GM12875 (cell line): ENCODE data around the gene SPINK14.

Source experiments
- H3K4me3 ChIP-seq: one replicate; pipeline ENCODE4 v1.5.1; 2011; ENCODE audit warnings: low read depth, low read length, control low read depth
- TF ChIP-seq, protein P1 (sequence below): IDR thresholded peaks from 2 replicates; pipeline ENCODE4 v1.5.1; 2011; ENCODE audit warnings: low read depth, mild to moderate bottlenecking, control low read depth, inconsistent platforms, low read length, moderate library complexity, borderline replicate concordance; ENCODE audit not compliant: insufficient read depth

Gene SPINK14, protein sequence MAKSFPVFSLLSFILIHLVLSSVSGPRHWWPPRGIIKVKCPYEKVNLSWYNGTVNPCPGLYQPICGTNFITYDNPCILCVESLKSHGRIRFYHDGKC

DNA sequence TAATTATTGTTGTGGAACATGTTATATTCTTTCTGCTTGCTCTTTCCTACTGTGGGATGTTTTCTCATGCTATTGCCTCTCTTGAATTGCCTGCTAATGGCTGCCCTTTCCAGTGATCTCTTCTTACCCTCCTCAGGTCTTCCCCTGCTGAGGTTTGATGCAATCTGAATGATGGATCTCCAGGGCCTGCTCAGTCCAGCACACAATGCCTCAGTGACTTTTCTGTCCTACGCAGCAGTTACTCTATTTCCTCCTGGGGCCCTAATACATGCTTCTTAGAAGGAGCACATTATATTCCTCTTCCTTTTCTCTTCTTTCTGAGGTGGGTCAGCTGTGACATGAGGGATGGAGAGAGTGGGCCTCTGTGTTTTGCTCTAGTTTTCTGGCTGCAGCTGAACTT is at the start of gene SPINK14:
SPINK14 (plus strand) TSS at position 301 of the 400 bp plus-strand sequence. CDS start 1,187 bp downstream, outside the sequence.
- TF ChIP-seq, protein P1, sequence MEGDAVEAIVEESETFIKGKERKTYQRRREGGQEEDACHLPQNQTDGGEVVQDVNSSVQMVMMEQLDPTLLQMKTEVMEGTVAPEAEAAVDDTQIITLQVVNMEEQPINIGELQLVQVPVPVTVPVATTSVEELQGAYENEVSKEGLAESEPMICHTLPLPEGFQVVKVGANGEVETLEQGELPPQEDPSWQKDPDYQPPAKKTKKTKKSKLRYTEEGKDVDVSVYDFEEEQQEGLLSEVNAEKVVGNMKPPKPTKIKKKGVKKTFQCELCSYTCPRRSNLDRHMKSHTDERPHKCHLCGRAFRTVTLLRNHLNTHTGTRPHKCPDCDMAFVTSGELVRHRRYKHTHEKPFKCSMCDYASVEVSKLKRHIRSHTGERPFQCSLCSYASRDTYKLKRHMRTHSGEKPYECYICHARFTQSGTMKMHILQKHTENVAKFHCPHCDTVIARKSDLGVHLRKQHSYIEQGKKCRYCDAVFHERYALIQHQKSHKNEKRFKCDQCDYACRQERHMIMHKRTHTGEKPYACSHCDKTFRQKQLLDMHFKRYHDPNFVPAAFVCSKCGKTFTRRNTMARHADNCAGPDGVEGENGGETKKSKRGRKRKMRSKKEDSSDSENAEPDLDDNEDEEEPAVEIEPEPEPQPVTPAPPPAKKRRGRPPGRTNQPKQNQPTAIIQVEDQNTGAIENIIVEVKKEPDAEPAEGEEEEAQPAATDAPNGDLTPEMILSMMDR: no peak
- no peak within 1 kb of the TSS for H3K4me3 ChIP-seq

DNA sequence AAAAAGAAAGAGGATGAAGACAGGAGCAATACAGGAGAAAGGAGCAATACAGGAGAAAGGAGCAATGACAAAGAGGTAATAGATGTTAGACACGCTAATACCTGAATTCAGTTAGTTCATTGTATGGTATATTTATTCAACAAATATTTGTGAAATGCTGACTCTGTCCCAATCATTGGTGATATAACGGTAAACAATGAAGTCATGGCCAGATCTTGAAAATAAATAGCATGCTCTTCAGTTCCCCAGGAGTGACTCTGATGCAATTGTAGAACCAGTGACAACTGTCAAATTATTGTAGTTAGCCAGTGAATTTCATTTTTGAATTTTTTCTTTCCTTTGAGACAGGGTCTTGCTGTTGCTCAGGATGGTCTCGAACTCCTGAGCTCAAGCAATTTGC is 48.0 kb upstream of the SPINK14 start:
- no peak overlapping the region for H3K4me3 ChIP-seq
- TF ChIP-seq, protein P1: no peak

DNA sequence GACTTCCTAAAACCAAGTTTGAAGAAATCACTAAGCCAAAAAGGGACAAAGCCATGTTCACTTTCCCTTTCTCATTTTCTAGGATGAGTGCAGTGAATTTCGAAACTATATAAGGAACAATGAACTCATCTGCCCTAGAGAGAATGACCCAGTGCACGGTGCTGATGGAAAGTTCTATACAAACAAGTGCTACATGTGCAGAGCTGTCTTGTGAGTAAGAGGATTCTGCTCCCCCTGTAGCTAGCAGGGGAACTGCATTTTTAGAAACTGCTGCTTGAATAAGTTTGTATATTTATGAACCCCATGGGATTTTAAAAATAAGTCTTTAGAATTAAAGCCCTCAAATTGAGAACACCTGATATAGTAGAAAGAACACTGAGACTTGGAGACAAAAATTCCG is 42.7 kb upstream of the SPINK14 start:
- H3K4me3 ChIP-seq: no peak overlapping the region
- TF ChIP-seq, protein P1: 0 out of 2 replicates have a peak, but pooled peaks have one; percentile 4

DNA sequence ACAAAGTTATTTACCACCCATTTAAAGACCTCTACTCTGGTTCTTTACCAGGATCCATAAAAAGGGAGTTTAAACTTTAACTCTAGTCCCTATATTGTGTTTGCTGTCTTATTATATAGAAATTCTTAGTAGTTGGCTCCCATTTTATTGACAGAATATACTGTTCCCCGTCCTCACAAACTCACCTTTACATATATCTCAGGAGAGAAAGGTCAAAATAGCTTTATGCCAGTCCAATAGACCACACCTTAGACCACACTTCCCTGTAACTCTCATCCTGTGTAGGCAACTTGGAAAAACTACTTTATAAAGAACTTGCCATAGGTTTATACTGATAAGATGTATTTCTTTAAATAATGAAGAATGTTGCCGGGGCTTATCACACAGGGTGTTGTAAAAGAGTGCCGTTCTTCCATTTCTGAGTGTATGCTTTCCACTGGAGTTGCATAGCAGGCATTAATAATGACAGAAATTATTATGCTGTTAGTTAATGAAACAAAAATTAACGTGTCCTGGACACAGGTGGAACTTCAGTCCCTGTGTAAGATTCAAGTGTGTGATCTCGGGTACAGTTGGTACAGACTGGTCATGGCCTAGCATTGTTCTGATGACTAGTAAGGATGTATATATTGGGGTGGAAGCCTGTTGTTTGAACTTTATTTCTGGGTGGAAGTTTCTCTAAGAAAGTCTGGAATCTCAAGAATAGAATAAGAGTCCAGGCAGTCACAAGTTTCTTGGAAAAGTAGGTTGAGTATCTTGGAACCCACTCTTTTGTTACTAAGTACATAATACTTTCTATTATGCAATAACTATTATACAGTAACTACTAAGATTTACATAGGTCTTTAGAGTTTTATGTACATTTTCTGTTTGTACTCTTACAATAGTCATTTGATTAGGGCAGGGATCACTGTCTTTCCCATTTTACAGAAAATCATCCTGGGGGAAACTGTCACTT is 33.0 kb upstream of the SPINK14 start:
- TF ChIP-seq, protein P1: no peak
- H3K4me3 ChIP-seq: no peak overlapping the region

DNA sequence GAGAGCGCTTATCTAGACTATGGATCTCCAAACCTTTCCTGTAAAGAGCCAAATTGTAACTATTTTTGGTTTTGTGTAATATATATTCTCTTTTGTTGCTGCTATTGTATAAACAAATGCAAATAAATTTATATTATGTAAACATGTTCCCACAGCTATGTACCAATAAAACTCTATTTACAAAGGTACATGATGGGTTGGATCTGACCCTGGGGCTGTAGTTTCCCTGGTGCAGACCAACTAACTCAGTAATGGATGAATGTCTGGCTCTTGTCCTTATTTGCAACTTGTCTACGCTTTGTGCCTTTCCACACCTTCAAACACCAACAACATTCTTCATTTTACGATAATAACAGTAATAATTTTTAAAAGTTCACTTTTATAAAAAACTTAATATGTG is 27.5 kb upstream of the SPINK14 start:
- no peak overlapping the region for H3K4me3 ChIP-seq
- TF ChIP-seq, protein P1: no peak

DNA sequence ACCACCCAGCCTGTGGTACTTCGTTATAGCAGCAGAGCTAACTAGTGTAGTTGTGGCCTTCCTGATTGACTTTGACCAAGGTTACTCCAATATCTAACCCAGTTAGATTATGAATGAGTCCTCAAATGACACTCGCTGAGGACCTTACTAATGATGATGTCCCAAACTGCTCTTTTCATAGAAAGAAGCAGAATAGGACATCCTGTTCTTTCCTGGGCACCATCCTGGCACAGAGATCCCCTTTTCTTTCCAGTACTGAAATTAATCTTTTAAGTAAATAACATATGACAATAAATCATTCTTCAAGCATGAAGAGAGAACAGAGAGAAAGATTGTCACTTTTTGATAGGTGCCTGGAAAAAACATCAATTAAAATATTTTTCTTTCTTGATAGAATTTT is 26.7 kb upstream of the SPINK14 start:
- TF ChIP-seq, protein P1: no peak
- H3K4me3 ChIP-seq: no peak overlapping the region

DNA sequence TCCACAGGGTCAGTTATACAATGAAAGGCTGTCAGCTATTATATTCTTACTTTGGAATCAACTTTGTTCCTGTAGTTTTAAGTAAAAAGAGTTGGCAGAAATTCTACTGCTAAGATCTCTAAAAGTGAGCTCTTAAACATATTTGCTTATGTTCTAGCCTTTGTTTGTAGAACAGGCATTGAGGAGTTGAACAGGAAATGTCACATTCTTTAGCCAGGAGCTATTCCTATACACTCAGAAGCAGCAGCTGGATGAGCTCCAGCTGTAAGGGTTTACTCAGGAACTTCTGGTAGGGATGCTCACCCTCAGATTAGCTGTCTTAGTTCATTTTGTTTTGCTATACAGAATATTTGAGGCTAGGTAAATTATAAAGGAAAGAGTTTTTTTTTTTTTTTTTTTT is 22.4 kb upstream of the SPINK14 start:
- no peak overlapping the region for H3K4me3 ChIP-seq
- TF ChIP-seq, protein P1: no peak
